ENCODE data around the gene LHFPL3. TPM values are rescaled to one million over a fixed set of nuclear protein-coding genes. Genes with fewer than 3 reads are reported as not detected.

The LHFPL3 gene
- total RNA-seq, 1 experiment from 2014 or later: not detected

GRCh38 chr7:104482362-104483037 is 154.1 kb downstream of the LHFPL3 start:
- 0 out of 2 replicates have a peak, but pooled peaks cover 10% of the 10 kb centered on the region for H3K27me3 ChIP-seq (ENCODE audit: insufficient read depth, low read length)
- H3K4me1 ChIP-seq (ENCODE audit: control insufficient read depth in 1 of 2, insufficient read depth in 2 of 2, low read length in 2 of 2): no peaks in the 10 kb centered on the region
- H4K20me1 ChIP-seq (ENCODE audit: insufficient read depth): no peaks in the 10 kb centered on the region
- no peaks in the 10 kb centered on the region for H3K36me3 ChIP-seq (ENCODE audit: control insufficient read depth in 1 of 2, insufficient read depth in 2 of 2, low read length in 2 of 2)
- H3K79me2 ChIP-seq (ENCODE audit: insufficient read depth, low read length): no peaks in the 10 kb centered on the region
- ChIA-PET CTCF (no interaction called here), POLR2A (no interaction called here), RAD21 (ENCODE audit: low non-redundant PET in 1 of 2, low total read pairs in 2 of 2, uncharacterized antibody in 2 of 2, unreplicated experiment in 2 of 2) (interaction anchor here in 1 of 2 experiments (0.6 kb wide), 1 partner anchor 50 kb away, joined by 3 read pairs; no protein-coding TSS in a partner anchor)
- no TSS peak for BruUV-seq (replicated peaks)
- no peak overlapping the region for H3K4me2 ChIP-seq (ENCODE audit: low read length)
- ATAC-seq: no peak
- H3K9me2 ChIP-seq (ENCODE audit: insufficient read depth): no peaks in the 10 kb centered on the region
- H2AFZ ChIP-seq (ENCODE audit: low read depth, low read length, poor library complexity, severe bottlenecking): no peak overlapping the region
- TF ChIP-seq FOSL1 (IDR thresholded peaks at IDR 0.05; ENCODE audit: low read depth) (no peak), YY1 (IDR thresholded peaks at IDR 0.05; ENCODE audit: extremely low read depth, insufficient replicate concordance, low read depth, low read length) (no peak), RAD21 (IDR thresholded peaks at IDR 0.05; ENCODE audit: low read depth) (no peak), SRF (IDR thresholded peaks at IDR 0.05; ENCODE audit: low read depth) (no peak), TCF7L2 (IDR thresholded peaks at IDR 0.05; ENCODE audit: borderline replicate concordance, extremely low read depth, insufficient read depth, insufficient read length) (no peak), EZH2phosphoT487 (IDR thresholded peaks at IDR 0.05; ENCODE audit: borderline replicate concordance) (no peak), REST (IDR thresholded peaks at IDR 0.05; ENCODE audit: low read depth) (no peak), EZH2 (IDR thresholded peaks at IDR 0.05) (no peak), CEBPB (IDR thresholded peaks at IDR 0.05; ENCODE audit: low read depth) (no peak), ZBTB33 (IDR thresholded peaks at IDR 0.05; ENCODE audit: extremely low read depth, insufficient replicate concordance, low read length) (no peak), SP1 (IDR thresholded peaks at IDR 0.05; ENCODE audit: low read depth) (no peak), SIN3A (IDR thresholded peaks at IDR 0.05; ENCODE audit: low read depth) (no peak), POLR2AphosphoS5 (IDR thresholded peaks at IDR 0.05; ENCODE audit: low read depth, low read length) (no peak), ZNF274 (IDR thresholded peaks at IDR 0.05; ENCODE audit: low read depth, low read length) (no peak)
- H3K4me3 ChIP-seq (replicated peaks in 1 of 2; ENCODE audit: low read depth in 1 of 2, low read length in 2 of 2): no peak overlapping the region
- intact Hi-C loops (cut with micrococcal nuclease): no loop called here
- DNase-seq (ENCODE audit: low read depth, low spot score): no peak
- H3K27ac ChIP-seq (ENCODE audit: low read depth, low read length): no peak overlapping the region
- H3K9me3 ChIP-seq (ENCODE audit: control insufficient read depth in 1 of 2, insufficient read depth in 1 of 2, low read depth in 1 of 2, low read length in 2 of 2): no peaks in the 10 kb centered on the region
- H3K9ac ChIP-seq (ENCODE audit: low read length): no peak overlapping the region
